SK-N-MC (cell line): ENCODE results near the gene LEUTX.

Experiments used
- EZH2 ChIP-seq: fragments of 200-600 bp; sonication (generic); IDR thresholded peaks from one replicate; pipeline ENCODE4 v1.6.1; 2017; ENCODE audit warnings: antibody characterized with exemption
- POLR2AphosphoS5 ChIP-seq: IDR thresholded peaks from 2 replicates; pipeline ENCODE4 v1.6.1; 2012; ENCODE audit warnings: mild to moderate bottlenecking, low read depth, low read length, borderline replicate concordance

- no peak for TF ChIP-seq EZH2
- no peak for TF ChIP-seq POLR2AphosphoS5
These were observed 35.9 kb downstream of the LEUTX start for GRCh38 chr19:39814595-39814994.
